ENCODE results near the gene NLGN1.

Gene NLGN1

GRCh38 chr3:173739726-173740125 is 342.2 kb downstream of the NLGN1 start:
- no CpG with 5 or more reads among the region's 2 CpGs for WGBS (ENCODE audit: extremely low coverage, insufficient coverage, insufficient read length)

GRCh38 chr3:173742491-173742890 is 344.9 kb downstream of the NLGN1 start:
- Histone ChIP-seq H3K14ac (ENCODE audit: low read length) (no peak overlapping the region), H3K4me2 (ENCODE audit: low read length) (no peak overlapping the region), H4K12ac (ENCODE audit: low read depth, low read length) (no peak overlapping the region), H3K9me3 (ENCODE audit: insufficient read depth, low read depth, low read length) (no peaks in the 10 kb centered on the region), H2BK120ac (ENCODE audit: insufficient read depth, low read length, poor library complexity) (no peak overlapping the region), H2AK5ac (ENCODE audit: low read length) (no peak overlapping the region), H4K8ac (ENCODE audit: low read depth, low read length) (no peak overlapping the region), H3K79me1 (ENCODE audit: low read length) (no peaks in the 10 kb centered on the region), H2BK5ac (ENCODE audit: low read depth, low read length, poor library complexity) (no peak overlapping the region), H3K4ac (ENCODE audit: low read depth, low read length) (no peak overlapping the region), H3K4me1 (ENCODE audit: control insufficient read depth in 1 of 2, insufficient read depth in 2 of 2, low read length in 2 of 2) (no peaks in the 10 kb centered on the region), H3K23ac (ENCODE audit: low read length) (no peak overlapping the region), H3K27ac (ENCODE audit: low read depth, low read length) (no peak overlapping the region), H4K91ac (ENCODE audit: low read depth, low read length) (no peak overlapping the region), H3K18ac (ENCODE audit: low read length) (no peak overlapping the region), H3K36me3 (ENCODE audit: control insufficient read depth in 1 of 2, insufficient read depth in 2 of 2, low read length in 2 of 2) (no peaks in the 10 kb centered on the region), H3K79me2 (ENCODE audit: control insufficient read depth, insufficient read depth, low read length, poor library complexity) (no peaks in the 10 kb centered on the region), H2AFZ (ENCODE audit: insufficient read depth, low read length, poor library complexity) (no peak overlapping the region), H2BK12ac (ENCODE audit: low read length) (no peak overlapping the region), H3K9ac (ENCODE audit: low read length) (no peak overlapping the region), H3K27me3 (ENCODE audit: insufficient read depth, low read length) (no peaks in the 10 kb centered on the region), H3K4me3 (ENCODE audit: low read depth, low read length) (no peak overlapping the region)
- DNase-seq = no peak
- no CpG with 5 or more reads among the region's 1 CpG for WGBS (ENCODE audit: extremely low coverage, insufficient coverage, insufficient read length)

More at GRCh38 chr3:173739726-173740125, 342.2 kb downstream of the NLGN1 start:
- H3K27me3 ChIP-seq (ENCODE audit: insufficient read depth, low read length) = no peaks in the 10 kb centered on the region
- no peaks in the 10 kb centered on the region for H3K79me2 ChIP-seq (ENCODE audit: control insufficient read depth, insufficient read depth, low read length, poor library complexity)
- H3K23ac ChIP-seq (ENCODE audit: low read length) = no peak overlapping the region
- H3K36me3 ChIP-seq (ENCODE audit: control insufficient read depth in 1 of 2, insufficient read depth in 2 of 2, low read length in 2 of 2) = no peaks in the 10 kb centered on the region
- H3K27ac ChIP-seq (ENCODE audit: low read depth, low read length) = no peak overlapping the region
- H3K9ac ChIP-seq (ENCODE audit: low read length) = no peak overlapping the region
- no peaks in the 10 kb centered on the region for H3K4me1 ChIP-seq (ENCODE audit: control insufficient read depth in 1 of 2, insufficient read depth in 2 of 2, low read length in 2 of 2)
- no peak overlapping the region for H2AFZ ChIP-seq (ENCODE audit: insufficient read depth, low read length, poor library complexity)
- no peak overlapping the region for H4K8ac ChIP-seq (ENCODE audit: low read depth, low read length)
- no peak overlapping the region for H3K4ac ChIP-seq (ENCODE audit: low read depth, low read length)
- no peak overlapping the region for H4K12ac ChIP-seq (ENCODE audit: low read depth, low read length)
- no peak overlapping the region for H2AK5ac ChIP-seq (ENCODE audit: low read length)
- no peak overlapping the region for H2BK12ac ChIP-seq (ENCODE audit: low read length)
- H3K18ac ChIP-seq (ENCODE audit: low read length) = no peak overlapping the region
- H3K4me2 ChIP-seq (ENCODE audit: low read length) = no peak overlapping the region
- no peak for DNase-seq
- no peak overlapping the region for H4K91ac ChIP-seq (ENCODE audit: low read depth, low read length)
- no peak overlapping the region for H3K4me3 ChIP-seq (ENCODE audit: low read depth, low read length)
- no peak overlapping the region for H3K14ac ChIP-seq (ENCODE audit: low read length)
- no peak overlapping the region for H2BK120ac ChIP-seq (ENCODE audit: insufficient read depth, low read length, poor library complexity)
- H3K9me3 ChIP-seq (ENCODE audit: insufficient read depth, low read depth, low read length) = no peaks in the 10 kb centered on the region
- no peak overlapping the region for H2BK5ac ChIP-seq (ENCODE audit: low read depth, low read length, poor library complexity)
- no peaks in the 10 kb centered on the region for H3K79me1 ChIP-seq (ENCODE audit: low read length)

GRCh38 chr3:173743111-173743510 is 345.6 kb downstream of the NLGN1 start:
- no peaks in the 10 kb centered on the region for H3K4me1 ChIP-seq (ENCODE audit: control insufficient read depth in 1 of 2, insufficient read depth in 2 of 2, low read length in 2 of 2)
- DNase-seq = no peak
- H3K36me3 ChIP-seq (ENCODE audit: control insufficient read depth in 1 of 2, insufficient read depth in 2 of 2, low read length in 2 of 2) = no peaks in the 10 kb centered on the region
- H4K12ac ChIP-seq (ENCODE audit: low read depth, low read length) = no peak overlapping the region
- H2AK5ac ChIP-seq (ENCODE audit: low read length) = no peak overlapping the region
- no peak overlapping the region for H4K8ac ChIP-seq (ENCODE audit: low read depth, low read length)
- H2BK5ac ChIP-seq (ENCODE audit: low read depth, low read length, poor library complexity) = no peak overlapping the region
- no peak overlapping the region for H3K27ac ChIP-seq (ENCODE audit: low read depth, low read length)
- no peak overlapping the region for H2BK120ac ChIP-seq (ENCODE audit: insufficient read depth, low read length, poor library complexity)
- no peak overlapping the region for H4K91ac ChIP-seq (ENCODE audit: low read depth, low read length)
- H3K9me3 ChIP-seq (ENCODE audit: insufficient read depth, low read depth, low read length) = no peaks in the 10 kb centered on the region
- H3K4ac ChIP-seq (ENCODE audit: low read depth, low read length) = no peak overlapping the region
- no peak overlapping the region for H3K9ac ChIP-seq (ENCODE audit: low read length)
- no CpG with 5 or more reads among the region's 3 CpGs for WGBS (ENCODE audit: extremely low coverage, insufficient coverage, insufficient read length)
- H2AFZ ChIP-seq (ENCODE audit: insufficient read depth, low read length, poor library complexity) = no peak overlapping the region
- no peak overlapping the region for H3K14ac ChIP-seq (ENCODE audit: low read length)
- no peak overlapping the region for H2BK12ac ChIP-seq (ENCODE audit: low read length)
- H3K27me3 ChIP-seq (ENCODE audit: insufficient read depth, low read length) = no peaks in the 10 kb centered on the region
- H3K4me2 ChIP-seq (ENCODE audit: low read length) = no peak overlapping the region
- no peaks in the 10 kb centered on the region for H3K79me2 ChIP-seq (ENCODE audit: control insufficient read depth, insufficient read depth, low read length, poor library complexity)
- H3K4me3 ChIP-seq (ENCODE audit: low read depth, low read length) = no peak overlapping the region
- H3K18ac ChIP-seq (ENCODE audit: low read length) = no peak overlapping the region
- H3K23ac ChIP-seq (ENCODE audit: low read length) = no peak overlapping the region
- no peaks in the 10 kb centered on the region for H3K79me1 ChIP-seq (ENCODE audit: low read length)

- Histone ChIP-seq H2BK120ac (ENCODE audit: insufficient read depth, low read length, poor library complexity) (no peak overlapping the region), H3K9me3 (ENCODE audit: insufficient read depth, low read depth, low read length) (no peaks in the 10 kb centered on the region), H3K23ac (ENCODE audit: low read length) (no peak overlapping the region), H4K12ac (ENCODE audit: low read depth, low read length) (no peak overlapping the region), H3K79me2 (ENCODE audit: control insufficient read depth, insufficient read depth, low read length, poor library complexity) (no peaks in the 10 kb centered on the region), H3K4me2 (ENCODE audit: low read length) (no peak overlapping the region), H2BK5ac (ENCODE audit: low read depth, low read length, poor library complexity) (no peak overlapping the region), H3K27ac (ENCODE audit: low read depth, low read length) (no peak overlapping the region), H2BK12ac (ENCODE audit: low read length) (no peak overlapping the region), H3K27me3 (ENCODE audit: insufficient read depth, low read length) (no peaks in the 10 kb centered on the region), H4K8ac (ENCODE audit: low read depth, low read length) (no peak overlapping the region), H3K4me1 (ENCODE audit: control insufficient read depth in 1 of 2, insufficient read depth in 2 of 2, low read length in 2 of 2) (no peaks in the 10 kb centered on the region), H3K4ac (ENCODE audit: low read depth, low read length) (no peak overlapping the region), H3K9ac (ENCODE audit: low read length) (no peak overlapping the region), H2AFZ (ENCODE audit: insufficient read depth, low read length, poor library complexity) (no peak overlapping the region), H3K18ac (ENCODE audit: low read length) (no peak overlapping the region), H3K79me1 (ENCODE audit: low read length) (no peaks in the 10 kb centered on the region), H3K4me3 (ENCODE audit: low read depth, low read length) (no peak overlapping the region), H3K14ac (ENCODE audit: low read length) (no peak overlapping the region), H4K91ac (ENCODE audit: low read depth, low read length) (no peak overlapping the region), H2AK5ac (ENCODE audit: low read length) (no peak overlapping the region), H3K36me3 (ENCODE audit: control insufficient read depth in 1 of 2, insufficient read depth in 2 of 2, low read length in 2 of 2) (no peaks in the 10 kb centered on the region)
- DNase-seq = no peak
- WGBS (ENCODE audit: extremely low coverage, insufficient coverage, insufficient read length) = no CpG with 5 or more reads among the region's 1 CpG
These were observed 346.0 kb downstream of the NLGN1 start for GRCh38 chr3:173743516-173743915.
